HepG2 (cell line): ENCODE data around the gene EIF4E1B. TPM values are rescaled to one million over a fixed set of nuclear protein-coding genes. Genes with fewer than 3 reads are reported as not detected.
A peak's percentile ranks its signal among the peaks of the same experiment; 100 is the strongest.

Source experiments
- ARNT ChIP-seq: fragments of 450-650 bp; IDR thresholded peaks from 2 replicates; pipeline ENCODE4 v1.6.1; 2017
- CEBPZ ChIP-seq: IDR thresholded peaks from 2 replicates; pipeline ENCODE4 v1.6.1; 2012; ENCODE audit warnings: low read length, improper control_type of control experiment
- KDM6A ChIP-seq: IDR thresholded peaks from 2 replicates; pipeline ENCODE4 v1.6.1; 2016; ENCODE audit warnings: low read depth
- PATZ1 ChIP-seq: sonication (generic); formaldehyde crosslinking; IDR thresholded peaks from 2 replicates; pipeline ENCODE4 v1.4.0; 2020; ENCODE audit warnings: missing genetic modification reagents
- SIN3A ChIP-seq: IDR thresholded peaks from 2 replicates; pipeline ENCODE4 v1.6.1; 2011; ENCODE audit warnings: low read depth, mild to moderate bottlenecking, control low read depth, low read length, borderline replicate concordance
- SMC3 ChIP-seq: IDR thresholded peaks from 2 replicates; pipeline ENCODE4 v1.6.1; 2011; ENCODE audit warnings: low read length, improper control_type of control experiment
- SPEN ChIP-seq: sonication (generic); formaldehyde crosslinking; IDR thresholded peaks from 2 replicates; pipeline ENCODE4 v1.5.1; 2020; ENCODE audit warnings: low read depth, mild to moderate bottlenecking, missing genetic modification reagents
- TIGD3 ChIP-seq: sonication (generic); formaldehyde crosslinking; IDR thresholded peaks from 2 replicates; pipeline ENCODE4 v1.5.1; 2020; ENCODE audit warnings: mild to moderate bottlenecking, missing genetic modification reagents, borderline replicate concordance
- ZKSCAN1 ChIP-seq: fragments of 150-350 bp; IDR thresholded peaks from 2 replicates; pipeline ENCODE4 v1.6.1; 2014; ENCODE audit warnings: low read length
- ZNF101 ChIP-seq: sonication (generic); formaldehyde crosslinking; IDR thresholded peaks from 2 replicates; pipeline ENCODE4 v1.4.0; 2020; ENCODE audit warnings: mild to moderate bottlenecking, low read depth, missing genetic modification reagents, borderline replicate concordance
- ZNF44 ChIP-seq: sonication (generic); formaldehyde crosslinking; IDR thresholded peaks from 2 replicates; pipeline ENCODE4 v1.5.1; 2020; ENCODE audit warnings: mild to moderate bottlenecking, missing genetic modification reagents
- ZNF512 ChIP-seq: sonication (generic); formaldehyde crosslinking; IDR thresholded peaks from 2 replicates; pipeline ENCODE4 v1.4.0; 2020; ENCODE audit warnings: mild to moderate bottlenecking, missing genetic modification reagents
- ZNF619 ChIP-seq: sonication (generic); formaldehyde crosslinking; IDR thresholded peaks from 2 replicates; pipeline ENCODE4 v1.4.0; 2020; ENCODE audit warnings: mild to moderate bottlenecking, missing genetic modification reagents
- ZNF83 ChIP-seq: sonication (generic); formaldehyde crosslinking; IDR thresholded peaks from 2 replicates; pipeline ENCODE4 v1.4.0; 2020; ENCODE audit warnings: missing genetic modification reagents, mild to moderate bottlenecking, borderline replicate concordance
- polyA plus RNA-seq, 8 experiments: library from polyadenylated mRNA; depleted of rRNA in 3 of 8; stranded (reverse) in 7 of 8; unstranded in 1 of 8; fragments of >200 nt; fragmentation: Illumina TruSeq in 4 of 8; extraction: Trizol in 4 of 8; gene quantifications; 2 replicates each; pipeline versions ENCODE4 v1.2.1 to v1.2.3, GENCODE V29; 2011 to 2016; ENCODE audit warnings: low read depth in 4 of 8, missing spikeins in 1 of 8, mixed read lengths in 1 of 8; ENCODE audit not compliant: insufficient read depth in 1 of 8
- total RNA-seq, 5 experiments: library from RNA; depleted of rRNA; stranded (reverse); fragments of >200 nt; fragmentation: Illumina TruSeq; extraction: Trizol; gene quantifications; 2 replicates each; pipeline ENCODE4 v1.2.3, GENCODE V29; 2016; ENCODE audit warnings: low read depth in 1 of 5
- TF ChIP-seq, protein P1 (sequence below): sonication (generic); formaldehyde crosslinking; IDR thresholded peaks from 2 replicates; pipeline ENCODE4 v1.5.1; 2020; ENCODE audit warnings: mild to moderate bottlenecking, missing genetic modification reagents, moderate library complexity
- TF ChIP-seq, protein P2 (sequence below): sonication (generic); formaldehyde crosslinking; IDR thresholded peaks from 2 replicates; pipeline ENCODE4 v1.4.0; 2020; ENCODE audit warnings: missing genetic modification reagents

Gene EIF4E1B
- total and polyA plus RNA-seq, 2 of the 13 experiments (the other 11 are each of a cell fraction or from before 2014, with no cell fraction given) = not detected

DNA sequence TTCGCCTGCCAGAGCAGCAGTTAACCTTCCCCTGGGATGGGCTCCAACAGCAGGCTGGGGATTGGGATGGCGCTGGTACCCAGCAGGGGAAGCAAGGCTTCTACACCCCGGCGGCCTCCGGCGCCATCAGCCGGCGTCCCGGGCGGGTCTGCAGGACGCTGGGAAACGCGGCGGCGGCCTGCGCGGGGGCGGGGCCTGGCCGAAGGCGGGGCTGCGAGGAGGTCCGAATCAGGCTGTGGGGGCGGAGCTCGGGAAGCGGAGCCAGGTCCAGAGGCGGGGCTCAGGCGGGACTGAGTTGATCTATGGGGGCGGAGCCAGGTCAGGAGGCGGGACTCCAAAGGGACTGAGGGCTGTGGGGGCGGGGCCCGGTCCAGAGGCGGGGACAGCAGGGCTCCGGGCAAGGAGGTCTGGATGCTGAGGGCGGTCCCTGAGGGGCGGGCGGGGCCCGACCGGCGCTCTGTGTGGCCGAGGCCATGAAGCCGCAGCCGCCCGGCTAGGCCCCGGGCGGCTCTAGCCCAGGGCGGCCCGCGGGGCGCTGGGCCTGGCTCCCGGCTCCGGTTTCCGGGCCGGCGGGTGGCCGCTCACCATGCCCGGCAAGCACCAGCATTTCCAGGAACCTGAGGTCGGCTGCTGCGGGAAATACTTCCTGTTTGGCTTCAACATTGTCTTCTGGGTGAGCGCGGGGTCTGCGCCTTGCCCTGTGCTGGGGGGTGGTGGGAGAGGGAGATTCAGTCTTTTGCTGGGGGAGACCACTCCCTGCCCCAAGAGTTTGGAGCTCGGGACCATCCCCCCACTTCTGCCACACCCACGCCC is 16.8 kb downstream of the EIF4E1B start, which contains the start of gene TSPAN17 (continued):
- TF ChIP-seq ZNF512 (CRISPR knock-in tag) = no peak
- no peak for TF ChIP-seq PATZ1 (CRISPR knock-in tag)
- TF ChIP-seq ZKSCAN1 = no peak
- no peak for TF ChIP-seq ARNT
- no peak for TF ChIP-seq ZNF619 (CRISPR knock-in tag)
- TF ChIP-seq, protein P1, sequence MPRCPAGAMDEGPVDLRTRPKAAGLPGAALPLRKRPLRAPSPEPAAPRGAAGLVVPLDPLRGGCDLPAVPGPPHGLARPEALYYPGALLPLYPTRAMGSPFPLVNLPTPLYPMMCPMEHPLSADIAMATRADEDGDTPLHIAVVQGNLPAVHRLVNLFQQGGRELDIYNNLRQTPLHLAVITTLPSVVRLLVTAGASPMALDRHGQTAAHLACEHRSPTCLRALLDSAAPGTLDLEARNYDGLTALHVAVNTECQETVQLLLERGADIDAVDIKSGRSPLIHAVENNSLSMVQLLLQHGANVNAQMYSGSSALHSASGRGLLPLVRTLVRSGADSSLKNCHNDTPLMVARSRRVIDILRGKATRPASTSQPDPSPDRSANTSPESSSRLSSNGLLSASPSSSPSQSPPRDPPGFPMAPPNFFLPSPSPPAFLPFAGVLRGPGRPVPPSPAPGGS (CRISPR knock-in tag) = peak; percentile 47; the same call in 1 of the 2 replicates
- no peak for TF ChIP-seq SMC3
- no peak for TF ChIP-seq TIGD3 (CRISPR knock-in tag)
- peak; percentile 49; the same call in 1 of the 2 replicates for TF ChIP-seq SIN3A
- TF ChIP-seq KDM6A (CRISPR knock-in tag) = no peak
- TF ChIP-seq SPEN (CRISPR knock-in tag) = peak; percentile 7; the same call in 1 of the 2 replicates
- TF ChIP-seq ZNF101 (CRISPR knock-in tag) = no peak
- TF ChIP-seq ZNF83 = no peak
- no peak for TF ChIP-seq CEBPZ
- TF ChIP-seq, protein P2, sequence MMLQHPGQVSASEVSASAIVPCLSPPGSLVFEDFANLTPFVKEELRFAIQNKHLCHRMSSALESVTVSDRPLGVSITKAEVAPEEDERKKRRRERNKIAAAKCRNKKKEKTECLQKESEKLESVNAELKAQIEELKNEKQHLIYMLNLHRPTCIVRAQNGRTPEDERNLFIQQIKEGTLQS (CRISPR knock-in tag) = no peak
- no peak; the same call in 1 of the 2 replicates for TF ChIP-seq ZNF44 (CRISPR knock-in tag)
